GM12878 (cell line): ENCODE data around the gene PPP2R5D.

Experiments used
- CHD1 ChIP-seq: IDR thresholded peaks from 2 replicates; pipeline ENCODE4 v1.6.1; 2012; ENCODE audit warnings: low read depth, low read length, improper control_type of control experiment
- CTCF ChIP-seq, 3 experiments: IDR thresholded peaks in 2 of 3; conservative IDR thresholded peaks in 1 of 3; 2 replicates each; pipeline ENCODE4 v1.5.1; 2011; ENCODE audit warnings: low read depth in 3 of 3, low read length in 3 of 3, mild to moderate bottlenecking in 3 of 3, control low read depth in 2 of 3, moderate library complexity in 2 of 3, inconsistent platforms in 1 of 3, mixed read lengths in 1 of 3; ENCODE audit not compliant: control insufficient read depth in 2 of 3, insufficient read depth in 1 of 3; ENCODE audit errors: extremely low read depth in 1 of 3

- TF ChIP-seq CTCF (IDR thresholded peaks at IDR 0.05 in 2 of 3, conservative IDR thresholded peaks at IDR 0.05 in 1 of 3; ENCODE audit: control insufficient read depth in 2 of 3, extremely low read depth in 1 of 3, insufficient read depth in 1 of 3, low read depth in 3 of 3, low read length in 3 of 3) (no peak), CHD1 (no peak)
Measured at GRCh38 chr6:43038727-43039126, 54.4 kb downstream of the PPP2R5D start.
